NCI-H1092 treated with DMSO at 0.1 percent for 48 hours (cell line): ENCODE data around the gene DZIP3.

Source experiments
- DNase-seq: peaks from one replicate; lab custom pipeline; 2025; lab: John Stamatoyannopoulos, UW

The DZIP3 gene

GRCh38 chr3:108589081-108589997 is at the start of gene DZIP3, which contains the start of gene CIP2A:
Gene DZIP3, plus strand, starts transcription at chr3:108589722. Its CDS starts 15,685 bp downstream, at chr3:108605407.
Gene CIP2A, minus strand, starts transcription at chr3:108589438. Its CDS starts 63 bp downstream, at chr3:108589375.
- DNase-seq = peak; percentile 95

GRCh38 chr3:108546247-108546646 is 43.3 kb upstream of the DZIP3 start:
- peak; percentile 53 for DNase-seq

GRCh38 chr3:108546692-108547091 is 42.8 kb upstream of the DZIP3 start:
- no peak for DNase-seq

- no peak for DNase-seq
Measured at GRCh38 chr3:108548304-108548703, 41.2 kb upstream of the DZIP3 start.

- DNase-seq = no peak
Measured at GRCh38 chr3:108548886-108549285, 40.6 kb upstream of the DZIP3 start.

- DNase-seq = peak; percentile 49
Measured at GRCh38 chr3:108552267-108553159, 37.0 kb upstream of the DZIP3 start.

- DNase-seq = no peak
Measured at GRCh38 chr3:108554229-108554628, 35.3 kb upstream of the DZIP3 start.

- DNase-seq = no peak
Measured at GRCh38 chr3:108554913-108555571, 34.5 kb upstream of the DZIP3 start.

- DNase-seq = no peak
Measured at GRCh38 chr3:108555966-108556581, 33.4 kb upstream of the DZIP3 start.

GRCh38 chr3:108562565-108562964 is 27.0 kb upstream of the DZIP3 start:
- DNase-seq = no peak

GRCh38 chr3:108564564-108564963 is 25.0 kb upstream of the DZIP3 start:
- DNase-seq = no peak

- DNase-seq = no peak
Measured at GRCh38 chr3:108565506-108565905, 24.0 kb upstream of the DZIP3 start.

GRCh38 chr3:108566599-108566998 is 22.9 kb upstream of the DZIP3 start:
- DNase-seq = no peak

- DNase-seq = no peak
Measured at GRCh38 chr3:108569336-108569735, 20.2 kb upstream of the DZIP3 start.

GRCh38 chr3:108578064-108578463 is 11.5 kb upstream of the DZIP3 start:
- DNase-seq = no peak

- peak; percentile 24 for DNase-seq
Measured at GRCh38 chr3:108588601-108589000, 921 bp upstream of the DZIP3 start.

- no peak for DNase-seq
Measured at GRCh38 chr3:108589998-108590323, 439 bp downstream of the DZIP3 start.

GRCh38 chr3:108590460-108590859 is 938 bp downstream of the DZIP3 start:
- peak; percentile 16 for DNase-seq

GRCh38 chr3:108595321-108595720 is 5.8 kb downstream of the DZIP3 start:
- no peak for DNase-seq

GRCh38 chr3:108598375-108598774 is 8.9 kb downstream of the DZIP3 start:
- DNase-seq = no peak

GRCh38 chr3:108599677-108600409 is 10.3 kb downstream of the DZIP3 start:
- DNase-seq = no peak
